H9 (cell line): ENCODE results near the gene FMN1. TPM values are rescaled to one million over a fixed set of nuclear protein-coding genes. Genes with fewer than 3 reads are reported as not detected.

Source experiments
- DNase-seq: peaks from one replicate; pipeline ENCODE4 v3.0.0-alpha.2; 2017
- H2AFZ ChIP-seq: one replicate; pipeline ENCODE4 v1.6.1; 2013; ENCODE audit warnings: mild to moderate bottlenecking, low read length, control low read depth, moderate library complexity
- H2AK5ac ChIP-seq: 2 replicates; pipeline ENCODE4 v1.6.1; 2013; ENCODE audit warnings: low read length, control low read depth, mixed read lengths; ENCODE audit not compliant: insufficient read length
- H2BK120ac ChIP-seq: one replicate; pipeline ENCODE4 v1.6.1; 2013; ENCODE audit warnings: low read depth, mild to moderate bottlenecking, low read length, control low read depth, inconsistent platforms; ENCODE audit not compliant: poor library complexity, severe bottlenecking
- H2BK12ac ChIP-seq: 2 replicates; pipeline ENCODE4 v1.6.1; 2013; ENCODE audit warnings: low read length, control low read depth, mixed read lengths, low read depth; ENCODE audit not compliant: insufficient read length
- H2BK15ac ChIP-seq: 2 replicates; pipeline ENCODE4 v1.6.1; 2013; ENCODE audit warnings: low read depth, low read length, control low read depth
- H2BK20ac ChIP-seq: one replicate; pipeline ENCODE4 v1.6.1; 2013; ENCODE audit warnings: low read depth, mild to moderate bottlenecking, low read length, control low read depth, inconsistent platforms; ENCODE audit not compliant: poor library complexity, severe bottlenecking
- H2BK5ac ChIP-seq: 2 replicates; pipeline ENCODE4 v1.6.1; 2013; ENCODE audit warnings: low read length, control low read depth, mixed read lengths; ENCODE audit not compliant: insufficient read length
- H3K14ac ChIP-seq: 2 replicates; pipeline ENCODE4 v1.6.1; 2013; ENCODE audit warnings: low read length, control low read depth; ENCODE audit not compliant: insufficient read depth
- H3K18ac ChIP-seq: 2 replicates; pipeline ENCODE4 v1.6.1; 2013; ENCODE audit warnings: low read depth, mild to moderate bottlenecking, mixed read lengths, low read length, control low read depth; ENCODE audit not compliant: insufficient read length
- H3K23ac ChIP-seq: 2 replicates; pipeline ENCODE4 v1.6.1; 2013; ENCODE audit warnings: low read length, control low read depth, mixed read lengths, low read depth; ENCODE audit not compliant: insufficient read length
- H3K23me2 ChIP-seq: 2 replicates; pipeline ENCODE4 v1.6.1; 2013; ENCODE audit warnings: low read depth, mild to moderate bottlenecking, mixed read lengths, low read length, control low read depth; ENCODE audit not compliant: insufficient read length, poor library complexity, severe bottlenecking
- H3K27ac ChIP-seq: 2 replicates; pipeline ENCODE4 v1.5.1; 2013; ENCODE audit warnings: low read length, control low read depth, mixed read lengths, low read depth; ENCODE audit not compliant: insufficient read length
- H3K27me3 ChIP-seq: 2 replicates; pipeline ENCODE4 v1.6.1; 2013; ENCODE audit warnings: low read length, control low read depth, inconsistent platforms; ENCODE audit not compliant: insufficient read depth
- H3K4ac ChIP-seq: 2 replicates; pipeline ENCODE4 v1.6.1; 2013; ENCODE audit warnings: low read depth, mild to moderate bottlenecking, control low read depth, inconsistent platforms, low read length, moderate library complexity
- H3K4me1 ChIP-seq: 2 replicates; pipeline ENCODE4 v1.6.1; 2013; ENCODE audit warnings: low read length, control low read depth, inconsistent platforms; ENCODE audit not compliant: insufficient read depth
- H3K4me2 ChIP-seq: 2 replicates; pipeline ENCODE4 v1.6.1; 2013; ENCODE audit warnings: low read length, control low read depth, mixed read lengths; ENCODE audit not compliant: insufficient read length, insufficient read depth
- H3K56ac ChIP-seq: 2 replicates; pipeline ENCODE4 v1.6.1; 2013; ENCODE audit warnings: low read depth, mild to moderate bottlenecking, mixed read lengths, low read length, control low read depth; ENCODE audit not compliant: insufficient read length
- H3K79me1 ChIP-seq: 2 replicates; pipeline ENCODE4 v1.6.1; 2013; ENCODE audit warnings: low read depth, mild to moderate bottlenecking, moderate library complexity, low read length, control low read depth, inconsistent platforms; ENCODE audit not compliant: insufficient read depth, poor library complexity, severe bottlenecking
- H3K79me2 ChIP-seq: 2 replicates; pipeline ENCODE4 v1.6.1; 2013; ENCODE audit warnings: low read length, control low read depth, inconsistent platforms; ENCODE audit not compliant: insufficient read depth
- H3K9ac ChIP-seq: 2 replicates; pipeline ENCODE4 v1.6.1; 2013; ENCODE audit warnings: low read length, control low read depth, mixed read lengths; ENCODE audit not compliant: insufficient read length; ENCODE audit errors: extremely low read depth
- H3K9me3 ChIP-seq: one replicate; pipeline ENCODE4 v1.6.1; 2013; ENCODE audit warnings: low read depth, low read length, inconsistent platforms; ENCODE audit not compliant: control insufficient read depth
- H3T11ph ChIP-seq: one replicate; pipeline ENCODE4 v1.6.1; 2013; ENCODE audit warnings: mild to moderate bottlenecking, low read length, control low read depth, inconsistent platforms
- H4K20me1 ChIP-seq: one replicate; pipeline ENCODE4 v1.6.1; 2013; ENCODE audit not compliant: control insufficient read depth, insufficient read length, insufficient read depth
- H4K5ac ChIP-seq: 2 replicates; pipeline ENCODE4 v1.6.1; 2013; ENCODE audit warnings: low read depth, mild to moderate bottlenecking, mixed read lengths, low read length, control low read depth; ENCODE audit not compliant: insufficient read length
- H4K8ac ChIP-seq: replicated peaks from 2 replicates; pipeline ENCODE4 v1.6.1; 2013; ENCODE audit warnings: low read length, control low read depth, mixed read lengths, low read depth; ENCODE audit not compliant: insufficient read length
- H4K91ac ChIP-seq: 2 replicates; pipeline ENCODE4 v1.6.1; 2013; ENCODE audit warnings: low read depth, mild to moderate bottlenecking, moderate library complexity, mixed read lengths, low read length, control low read depth; ENCODE audit not compliant: insufficient read length
- H3K27ac Mint-ChIP-seq, 3 experiments: 2 replicates in 2 of 3; 3 replicates in 1 of 3; pipeline ENCODE4 v1.8.0; 2020 to 2021; ENCODE audit warnings: mixed read lengths in 3 of 3, mild to moderate bottlenecking in 1 of 3, moderate library complexity in 1 of 3
- H3K27me3 Mint-ChIP-seq: 2 replicates; pipeline ENCODE4 v1.8.0; 2021; ENCODE audit warnings: low read depth, mild to moderate bottlenecking, moderate library complexity, mixed read lengths
- H3K36me3 Mint-ChIP-seq, 3 experiments: 2 replicates in 2 of 3; 3 replicates in 1 of 3; pipeline ENCODE4 v1.8.0; 2020 to 2021; ENCODE audit warnings: low read depth in 3 of 3, mixed read lengths in 3 of 3; ENCODE audit not compliant: insufficient read depth in 1 of 3
- H3K4me1 Mint-ChIP-seq, 2 experiments: 2 replicates each; pipeline ENCODE4 v1.8.0; 2020; ENCODE audit warnings: mixed read lengths in 2 of 2
- H3K4me3 Mint-ChIP-seq, 2 experiments: 2 replicates in 1 of 2; 3 replicates in 1 of 2; pipeline ENCODE4 v1.8.0; 2020 to 2021; ENCODE audit warnings: mild to moderate bottlenecking in 2 of 2, mixed read lengths in 2 of 2, moderate library complexity in 1 of 2
- H3K9me3 Mint-ChIP-seq, 2 experiments: 2 replicates in 1 of 2; 3 replicates in 1 of 2; pipeline ENCODE4 v1.8.0; 2020; ENCODE audit warnings: mild to moderate bottlenecking in 2 of 2, mixed read lengths in 2 of 2, moderate library complexity in 1 of 2
- CTCF ChIP-seq: fragments of 200-600 bp; sonication (generic); conservative IDR thresholded peaks from 3 replicates; pipeline ENCODE4 v1.8.0; 2021; ENCODE audit warnings: antibody characterized with exemption, mild to moderate bottlenecking
- WGBS: extraction: QIAGEN DNeasy Blood & Tissue Kit; methylation state at CpG from one replicate; pipeline ENCODE4 v1.1.7; 2013; ENCODE audit warnings: missing lambda C conversion rate, low lambda C conversion rate, mixed read lengths; ENCODE audit not compliant: insufficient read length; ENCODE audit errors: extremely low coverage; 5-methylcytosine and 5-hydroxymethylcytosine counted together
- total RNA-seq: library from RNA; stranded (reverse); gene quantifications from 2 replicates; pipeline ENCODE4 v1.2.1, GENCODE V29; 2021

The FMN1 gene
- total RNA-seq, 1 experiment from 2014 or later: 1.9 TPM

GRCh38 chr15:32905481-32905880 lies 289.0 kb downstream of the FMN1 start:
- no peak overlapping the region for H2BK20ac ChIP-seq
- no peak overlapping the region for H3K14ac ChIP-seq
- H4K91ac ChIP-seq: no peak overlapping the region
- H3K56ac ChIP-seq: no peak overlapping the region
- no peaks in the 10 kb centered on the region for H3K23me2 ChIP-seq
- no peaks in the 10 kb centered on the region for H4K20me1 ChIP-seq
- peaks cover 35 to 43% of the 10 kb centered on the region in 2 experiments for H3K4me1 Mint-ChIP-seq
- H3K9me3 ChIP-seq: no peaks in the 10 kb centered on the region
- H4K8ac ChIP-seq: no peak overlapping the region
- no peak for TF ChIP-seq CTCF
- H3K27me3 ChIP-seq: no peaks in the 10 kb centered on the region
- no peak overlapping the region for H2BK15ac ChIP-seq
- no peaks in the 10 kb centered on the region for H3K9me3 Mint-ChIP-seq
- no peak overlapping the region for H3K4ac ChIP-seq
- H2BK120ac ChIP-seq: no peak overlapping the region
- DNase-seq: no peak
- H3K27ac ChIP-seq: no peak overlapping the region
- no peak overlapping the region for H4K5ac ChIP-seq
- no peaks in the 10 kb centered on the region for H3K79me1 ChIP-seq
- no peaks in the 10 kb centered on the region for H3K79me2 ChIP-seq
- no peak overlapping the region for H2BK5ac ChIP-seq
- no peak overlapping the region for H2AFZ ChIP-seq
- H3K36me3 Mint-ChIP-seq: no peaks in the 10 kb centered on the region
- no CpG with 5 or more reads among the region's 4 CpGs for WGBS
- no peak overlapping the region for H2AK5ac ChIP-seq
- no peak overlapping the region for H3K4me2 ChIP-seq
- H3K4me1 ChIP-seq: no peaks in the 10 kb centered on the region
- peaks cover 20% of the 10 kb centered on the region for H3K27me3 Mint-ChIP-seq
- no peak overlapping the region for H3K9ac ChIP-seq
- H3K27ac Mint-ChIP-seq: no peak overlapping the region
- no peak overlapping the region for H3T11ph ChIP-seq
- H3K18ac ChIP-seq: no peak overlapping the region
- no peak overlapping the region for H2BK12ac ChIP-seq
- no peak overlapping the region for H3K4me3 Mint-ChIP-seq
- no peak overlapping the region for H3K23ac ChIP-seq
